Endothelial cell of umbilical vein (primary cell): ENCODE results near the gene ZDHHC22. TPM values are rescaled to one million over a fixed set of nuclear protein-coding genes. Genes with fewer than 3 reads are reported as not detected.

Source experiments
- BruUV-seq: library from RNA; stranded (reverse); fragments of 400-500 nt; replicated peaks from 2 replicates; lab custom pipeline; 2021; lab: Mats Ljungman, UMichigan
- CTCF ChIA-PET: fragments of 300-600, 350-600 bp; sonication (Branson Sonifier 250); formaldehyde crosslinking; loops from one replicate; lab custom pipeline; 2021; ENCODE audit warnings: antibody characterized with exemption, inconsistent platforms; lab: Charles Lee
- POLR2A ChIA-PET: fragments of 300-600, 350-600 bp; sonication (Branson Sonifier 250); formaldehyde crosslinking; loops from one replicate; lab custom pipeline; 2021; ENCODE audit warnings: antibody characterized with exemption, inconsistent platforms; lab: Charles Lee
- DNase-seq: peaks from one replicate; pipeline ENCODE4 v3.0.0-alpha.2; 2011; ENCODE audit warnings: low read depth, low spot score
- FAIRE-seq: peaks from 2 replicates; lab custom pipeline; 2011; peaks lifted over from hg19 to GRCh38; lab: Jason Lieb, UNC
- H2AFZ ChIP-seq: 2 replicates; pipeline ENCODE4 v1.6.0; 2012; ENCODE audit warnings: low read depth, low read length, control low read depth, inconsistent platforms
- H3K27ac ChIP-seq: 2 replicates; pipeline ENCODE4 v1.5.1; 2011; ENCODE audit warnings: low read depth, mild to moderate bottlenecking, control low read depth, low read length, moderate library complexity; ENCODE audit not compliant: insufficient read depth
- H3K27me3 ChIP-seq, 2 experiments: 2 replicates each; pipeline versions ENCODE4 v1.6.0 to v1.6.1; 2011; ENCODE audit warnings: low read length in 2 of 2, mixed read lengths in 1 of 2; ENCODE audit not compliant: control insufficient read depth in 2 of 2, insufficient read depth in 2 of 2
- H3K36me3 ChIP-seq, 2 experiments: 2 replicates in 1 of 2; 3 replicates in 1 of 2; pipeline ENCODE4 v1.5.1; 2011; ENCODE audit warnings: low read length in 2 of 2, mild to moderate bottlenecking in 1 of 2, moderate library complexity in 1 of 2; ENCODE audit not compliant: control insufficient read depth in 2 of 2, insufficient read depth in 2 of 2; ENCODE audit errors: extremely low read depth in 1 of 2
- H3K4me1 ChIP-seq: 3 replicates; pipeline ENCODE4 v1.5.1; 2011; ENCODE audit warnings: mild to moderate bottlenecking, low read length; ENCODE audit not compliant: control insufficient read depth, insufficient read depth; ENCODE audit errors: extremely low read depth
- H3K4me2 ChIP-seq: 2 replicates; pipeline ENCODE4 v1.6.1; 2011; ENCODE audit warnings: low read length, control low read depth, mixed read lengths; ENCODE audit not compliant: insufficient read depth
- H3K4me3 ChIP-seq, 3 experiments: fragments of 200-600 bp in 1 of 3; sonication (generic), shearing (Covaris generic) in 1 of 3; replicated peaks in 1 of 3; 2 replicates each; pipeline ENCODE4 v1.5.1; 2011 to 2016; ENCODE audit warnings: control low read depth in 3 of 3, low read length in 3 of 3, mild to moderate bottlenecking in 2 of 3, inconsistent platforms in 1 of 3, low read depth in 1 of 3, moderate library complexity in 1 of 3; ENCODE audit not compliant: insufficient read depth in 1 of 3
- H3K79me2 ChIP-seq: 2 replicates; pipeline ENCODE4 v1.6.0; 2012; ENCODE audit warnings: low read length, inconsistent platforms; ENCODE audit not compliant: control insufficient read depth, insufficient read depth
- H3K9ac ChIP-seq: replicated peaks from 2 replicates; pipeline ENCODE3; 2011; ENCODE audit warnings: low read length, control low read depth; ENCODE audit not compliant: insufficient read depth; ENCODE audit errors: extremely low read depth
- H3K9me1 ChIP-seq: replicated peaks from 3 replicates; pipeline ENCODE4 v1.6.0; 2011; ENCODE audit warnings: mild to moderate bottlenecking, low read length; ENCODE audit not compliant: control insufficient read depth, insufficient read depth; ENCODE audit errors: extremely low read depth
- H3K9me3 ChIP-seq: replicated peaks from 2 replicates; pipeline ENCODE4 v1.5.1; 2012; ENCODE audit warnings: low read length, inconsistent platforms; ENCODE audit not compliant: control insufficient read depth, insufficient read depth
- H4K20me1 ChIP-seq: replicated peaks from 2 replicates; pipeline ENCODE3; 2011; ENCODE audit warnings: mild to moderate bottlenecking, low read length; ENCODE audit not compliant: control insufficient read depth, insufficient read depth; ENCODE audit errors: extremely low read depth
- EZH2 ChIP-seq: IDR thresholded peaks from 2 replicates; pipeline ENCODE4 v1.6.1; 2012; ENCODE audit warnings: borderline replicate concordance, low read depth, mild to moderate bottlenecking, moderate library complexity, low read length, inconsistent platforms; ENCODE audit not compliant: severe bottlenecking
- FOS ChIP-seq: IDR thresholded peaks from 2 replicates; pipeline ENCODE4 v1.6.1; 2011; ENCODE audit warnings: mild to moderate bottlenecking, low read length, moderate library complexity, borderline replicate concordance; ENCODE audit not compliant: insufficient read depth
- GATA2 ChIP-seq: IDR thresholded peaks from 2 replicates; pipeline ENCODE4 v1.7.0; 2011; ENCODE audit warnings: low read depth, mild to moderate bottlenecking, moderate library complexity, mixed read lengths, low read length; ENCODE audit not compliant: insufficient read length, insufficient read depth
- JUN ChIP-seq: IDR thresholded peaks from 2 replicates; pipeline ENCODE4 v1.6.1; 2011; ENCODE audit warnings: borderline replicate concordance, low read depth; ENCODE audit not compliant: insufficient read length, insufficient read depth
- MYC ChIP-seq: IDR thresholded peaks from one replicate; pipeline ENCODE4 v1.6.1; 2011; ENCODE audit warnings: mild to moderate bottlenecking, low read depth, low read length
- POLR2A ChIP-seq: IDR thresholded peaks from 2 replicates; pipeline ENCODE4 v1.6.1; 2012; ENCODE audit warnings: low read depth, mild to moderate bottlenecking, control low read depth, low read length
- POLR2AphosphoS5 ChIP-seq: IDR thresholded peaks from 2 replicates; pipeline ENCODE4 v1.6.1; 2012; ENCODE audit warnings: low read depth, mild to moderate bottlenecking, control low read depth, low read length, moderate library complexity; ENCODE audit not compliant: insufficient read depth
- dilution Hi-C: fragments of 300-500 bp; cut with MboI; formaldehyde crosslinking; loops from one replicate; pipeline ENCODE4 v1.15.0; 2019; ENCODE audit warnings: low sequenced_read_pairs; ENCODE audit not compliant: extremely low pct_ligation_motif_present
- intact Hi-C: fragments of 100-400 bp; cut with micrococcal nuclease; formaldehyde crosslinking; loops from one replicate; pipeline ENCODE4 v1.10.0; 2022
- polyA plus RNA-seq, 4 experiments: library from polyadenylated mRNA; depleted of rRNA in 3 of 4; stranded (reverse) in 3 of 4; unstranded in 1 of 4; fragments of >200 nt; gene quantifications; 2 replicates each; pipeline versions ENCODE4 v1.2.1 to v1.2.3, GENCODE V29; 2011 to 2012; ENCODE audit warnings: missing spikeins in 1 of 4
- total RNA-seq: library from RNA; stranded (reverse); gene quantifications from 2 replicates; pipeline ENCODE4 v1.2.3, GENCODE V29; 2021
- TF ChIP-seq, protein P1 (sequence below): IDR thresholded peaks from 2 replicates; pipeline ENCODE4 v1.6.1; 2011; ENCODE audit not compliant: insufficient read depth, insufficient read length

ZDHHC22 gene
- total and polyA plus RNA-seq, 2 donors (not counting 3 experiments of a cell fraction or from before 2014, with no cell fraction given) = 0.03 to 0.24 TPM

DNA sequence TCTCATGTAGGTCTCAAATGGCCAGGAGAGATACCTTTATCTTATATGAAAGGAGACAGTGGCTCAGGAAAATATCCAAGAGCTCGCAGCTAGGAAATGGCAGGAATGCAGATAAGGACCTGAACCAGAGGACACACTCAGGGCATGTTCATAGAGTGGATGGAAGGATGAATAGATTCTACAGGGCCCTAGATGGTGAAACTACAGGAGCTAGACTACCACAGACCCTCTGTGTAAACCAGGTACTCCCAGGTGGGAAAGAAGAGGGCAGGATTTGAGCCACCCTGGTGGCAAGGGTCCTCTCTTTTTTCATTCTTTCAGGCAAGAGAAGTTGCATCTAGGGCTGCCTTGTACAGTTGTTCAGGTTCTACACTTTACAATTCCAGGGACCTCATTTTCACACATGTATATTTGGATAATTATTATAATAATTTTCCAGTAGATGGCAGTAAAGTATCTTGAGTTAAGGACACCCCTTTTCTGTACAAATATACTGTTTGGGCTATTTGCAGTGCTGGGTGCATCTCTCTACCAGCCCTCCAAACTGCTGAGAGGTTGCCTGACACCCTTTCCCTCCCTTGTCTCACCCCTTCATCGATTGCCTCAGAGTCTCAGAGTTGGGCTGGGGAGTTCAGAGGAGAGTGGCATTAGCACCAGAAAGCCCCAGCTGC, 10.5 kb upstream of the ZDHHC22 start:
- no peak overlapping the region for H3K9ac ChIP-seq
- H3K4me3 ChIP-seq = no peak overlapping the region
- peaks cover 11 to 19% of the 10 kb centered on the region in 2 experiments for H3K27me3 ChIP-seq
- H3K36me3 ChIP-seq = no peaks in the 10 kb centered on the region
- FAIRE-seq = no peak
- no peaks in the 10 kb centered on the region for H3K4me1 ChIP-seq
- DNase-seq = peak; percentile 28
- dilution Hi-C loops = no loop called here
- H4K20me1 ChIP-seq = no peaks in the 10 kb centered on the region
- no peaks in the 10 kb centered on the region for H3K79me2 ChIP-seq
- ChIA-PET POLR2A (no interaction called here), CTCF (interaction anchor here (0.6 to 8.9 kb wide), 38 partner anchors 10 to 1414 kb away, joined by 3 to 212 read pairs (median 4); partner anchors contain the start of genes GSTZ1, POMT2 and ZDHHC22)
- intact Hi-C loops = loop anchor here (1.0 to 10.0 kb wide), 7 partner anchors 61 to 403 kb away; partner anchors contain the start of genes AHSA1 and VIPAS39
- no TSS peak for BruUV-seq
- no peak overlapping the region for H2AFZ ChIP-seq
- H3K27ac ChIP-seq = no peak overlapping the region
- H3K9me1 ChIP-seq = no peaks in the 10 kb centered on the region
- TF ChIP-seq FOS (no peak), MYC (no peak), GATA2 (no peak), EZH2 (no peak), POLR2A (no peak), POLR2AphosphoS5 (no peak), JUN (no peak)
- TF ChIP-seq, protein P1, sequence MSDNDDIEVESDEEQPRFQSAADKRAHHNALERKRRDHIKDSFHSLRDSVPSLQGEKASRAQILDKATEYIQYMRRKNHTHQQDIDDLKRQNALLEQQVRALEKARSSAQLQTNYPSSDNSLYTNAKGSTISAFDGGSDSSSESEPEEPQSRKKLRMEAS = no peak
- no peak overlapping the region for H3K4me2 ChIP-seq
- H3K9me3 ChIP-seq = no peaks in the 10 kb centered on the region
